GM19240 (cell line): ENCODE results near the gene PPP2R3A.
"Not testable (repeated sequence)": the region's sequence is repeated elsewhere in the genome, so short reads cannot be mapped to it uniquely, and the experiment has no call there.

Experiments used
- DNase-seq: peaks from one replicate; pipeline ENCODE4 v3.0.0; 2011; ENCODE audit warnings: low spot score; ENCODE audit not compliant: insufficient read length

The PPP2R3A gene

GRCh38 chr3:136083641-136084382, 118.3 kb downstream of the PPP2R3A start:
- DNase-seq: not testable (repeated sequence)

GRCh38 chr3:136085067-136085466, 119.5 kb downstream of the PPP2R3A start:
- DNase-seq: not testable (repeated sequence)

DNA sequence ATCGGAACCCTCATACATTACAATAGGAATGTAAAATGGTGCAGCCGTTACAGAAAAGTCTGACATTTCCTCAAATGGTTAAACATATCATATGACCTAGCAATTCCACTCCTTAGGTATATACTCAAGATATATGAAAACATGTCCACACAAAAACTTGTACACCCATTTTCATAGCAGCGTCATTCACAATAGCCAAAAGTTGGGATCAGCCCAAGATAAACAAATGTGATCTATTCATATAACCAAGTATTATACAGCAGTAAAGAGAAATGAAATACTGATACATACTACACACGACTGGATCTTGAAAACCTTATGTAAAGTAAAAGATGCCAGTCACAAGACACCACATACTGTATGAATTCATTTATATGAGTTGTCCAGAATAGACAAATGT, 128.2 kb downstream of the PPP2R3A start:
- no peak for DNase-seq

DNA sequence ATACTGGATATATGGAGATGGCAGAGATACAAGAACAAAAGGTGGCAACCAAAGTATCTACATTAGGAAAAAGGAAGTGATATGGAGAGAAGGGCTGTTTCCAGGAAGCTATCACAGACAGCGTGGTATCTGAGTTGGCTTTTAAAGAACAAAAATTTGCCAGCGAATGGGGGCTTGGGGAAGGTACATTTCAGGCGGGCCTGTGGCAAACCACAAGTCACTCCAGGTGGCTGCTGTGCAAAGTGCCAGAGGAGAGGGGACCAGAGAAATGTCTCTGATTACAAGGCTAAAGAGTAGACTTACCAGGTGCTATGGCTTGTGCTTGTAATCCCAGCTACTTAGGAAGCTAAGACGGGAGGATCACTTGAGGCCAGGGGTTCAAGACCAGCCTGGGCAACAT, 139.5 kb downstream of the PPP2R3A start:
- no peak for DNase-seq

GRCh38 chr3:136106101-136106500, 140.6 kb downstream of the PPP2R3A start:
- DNase-seq: no peak

DNA sequence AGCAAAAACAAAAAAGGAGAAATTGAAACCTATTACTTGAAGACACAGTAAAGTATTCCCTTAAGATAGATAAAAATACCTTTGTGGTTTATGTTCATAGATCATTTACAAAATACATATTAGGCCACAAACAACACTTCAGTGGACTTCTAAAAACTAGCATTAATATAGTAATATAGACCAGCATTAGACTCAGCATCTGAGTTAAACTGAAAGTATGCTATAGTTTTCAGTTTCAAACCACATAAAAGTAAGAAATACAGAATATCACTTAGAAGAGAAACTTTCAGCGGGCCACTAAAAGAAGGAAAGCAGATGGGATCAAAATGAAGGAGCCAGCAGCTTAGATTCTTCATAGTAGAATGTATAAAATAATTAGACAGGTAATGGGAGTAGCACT, 144.0 kb downstream of the PPP2R3A start:
- no peak for DNase-seq

DNA sequence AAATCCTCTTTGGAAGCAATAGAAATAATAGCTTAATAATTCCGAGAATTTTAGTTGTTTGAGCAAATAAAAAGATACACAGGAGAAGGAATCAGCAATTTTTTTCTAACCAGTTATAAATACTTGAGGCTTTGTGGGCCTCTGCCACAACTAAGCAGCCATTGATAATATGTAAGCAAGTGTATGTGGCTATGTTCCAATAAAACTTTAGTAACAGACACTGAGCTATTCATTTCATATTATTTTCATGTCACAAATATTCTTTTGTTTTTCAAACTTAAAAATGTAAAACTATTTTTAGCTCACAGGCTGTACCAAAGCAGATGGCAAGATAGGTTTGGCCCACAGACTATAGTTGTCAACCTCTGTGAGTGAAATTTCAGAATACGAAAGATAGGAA, 145.0 kb downstream of the PPP2R3A start:
- no peak for DNase-seq

GRCh38 chr3:136114421-136114820, 148.9 kb downstream of the PPP2R3A start:
- DNase-seq: no peak

- DNase-seq: not testable (repeated sequence)
Observed at GRCh38 chr3:136119332-136119731, 153.8 kb downstream of the PPP2R3A start.

DNA sequence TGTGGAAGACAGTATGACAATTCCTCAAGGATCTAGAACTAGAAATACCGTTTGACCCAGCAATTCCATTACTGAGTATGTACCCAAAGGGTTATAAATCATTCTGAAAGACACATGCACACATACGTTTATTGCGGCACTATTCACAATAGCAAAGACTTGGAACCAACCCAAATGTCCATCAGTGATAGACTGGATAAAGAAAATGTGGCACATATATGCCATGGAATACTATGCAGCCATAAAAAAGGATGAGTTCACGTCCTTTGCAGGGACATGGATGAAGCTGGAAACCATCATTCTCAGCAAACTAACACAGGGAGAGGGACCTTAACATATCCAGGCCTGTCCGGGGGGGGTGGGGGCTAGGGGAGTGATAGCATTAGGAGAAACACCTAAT, 154.3 kb downstream of the PPP2R3A start:
- DNase-seq: not testable (repeated sequence)

GRCh38 chr3:136120373-136121348, 155.1 kb downstream of the PPP2R3A start:
- no peak for DNase-seq

DNA sequence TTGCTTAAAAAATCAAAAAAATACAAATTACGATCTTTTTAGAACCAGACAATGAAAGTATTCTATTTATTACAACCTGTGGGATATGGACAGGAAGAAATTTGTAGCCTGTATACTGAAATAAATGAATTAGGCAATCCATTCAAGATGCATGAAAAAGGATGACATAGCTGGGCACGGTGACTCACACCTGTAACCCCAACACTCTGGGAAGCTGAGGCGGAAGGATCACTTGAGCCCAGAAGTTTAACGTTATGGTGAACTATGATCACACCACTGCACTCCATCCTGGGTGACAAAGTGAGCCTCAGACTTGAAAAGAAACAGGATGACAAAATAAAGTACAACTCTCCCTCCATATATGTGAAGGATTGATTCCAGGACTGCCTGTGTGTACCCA, 156.5 kb downstream of the PPP2R3A start:
- no peak for DNase-seq

DNA sequence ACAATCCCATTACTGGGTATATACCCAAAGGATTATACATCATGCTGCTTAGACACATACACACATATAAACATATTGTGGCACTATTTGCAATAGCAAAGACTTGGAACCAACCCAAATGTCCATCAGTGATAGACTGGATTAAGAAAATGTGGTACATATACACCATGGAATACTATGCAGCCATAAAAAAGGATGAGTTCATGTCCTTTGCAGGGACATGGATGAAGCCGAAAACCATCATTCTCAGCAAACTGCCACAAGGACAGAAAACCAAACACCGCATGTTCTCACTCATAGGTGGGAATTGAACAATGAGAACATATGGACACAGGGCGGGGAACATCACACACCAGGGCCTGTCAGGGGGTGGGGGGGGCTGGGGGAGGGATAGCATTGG, 166.1 kb downstream of the PPP2R3A start:
- DNase-seq: not testable (repeated sequence)

DNA sequence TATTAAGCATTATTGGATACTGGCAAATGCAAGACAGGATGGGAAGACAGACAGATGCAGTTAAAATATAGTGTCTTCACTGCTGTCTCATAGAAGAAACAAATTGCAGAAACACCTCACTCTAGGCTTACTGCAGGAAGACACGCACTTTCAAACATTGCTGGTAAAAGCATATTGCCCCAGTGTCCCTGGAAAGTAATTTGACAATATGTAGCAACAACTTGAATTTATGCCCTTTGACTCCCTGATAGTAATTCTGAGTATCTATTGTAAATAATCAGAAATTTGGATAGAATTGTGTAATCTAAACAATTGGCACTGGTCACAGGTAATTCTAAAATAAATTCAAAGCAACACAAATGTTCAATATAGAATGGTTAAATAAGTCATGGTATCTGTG, 168.6 kb downstream of the PPP2R3A start:
- no peak for DNase-seq

DNA sequence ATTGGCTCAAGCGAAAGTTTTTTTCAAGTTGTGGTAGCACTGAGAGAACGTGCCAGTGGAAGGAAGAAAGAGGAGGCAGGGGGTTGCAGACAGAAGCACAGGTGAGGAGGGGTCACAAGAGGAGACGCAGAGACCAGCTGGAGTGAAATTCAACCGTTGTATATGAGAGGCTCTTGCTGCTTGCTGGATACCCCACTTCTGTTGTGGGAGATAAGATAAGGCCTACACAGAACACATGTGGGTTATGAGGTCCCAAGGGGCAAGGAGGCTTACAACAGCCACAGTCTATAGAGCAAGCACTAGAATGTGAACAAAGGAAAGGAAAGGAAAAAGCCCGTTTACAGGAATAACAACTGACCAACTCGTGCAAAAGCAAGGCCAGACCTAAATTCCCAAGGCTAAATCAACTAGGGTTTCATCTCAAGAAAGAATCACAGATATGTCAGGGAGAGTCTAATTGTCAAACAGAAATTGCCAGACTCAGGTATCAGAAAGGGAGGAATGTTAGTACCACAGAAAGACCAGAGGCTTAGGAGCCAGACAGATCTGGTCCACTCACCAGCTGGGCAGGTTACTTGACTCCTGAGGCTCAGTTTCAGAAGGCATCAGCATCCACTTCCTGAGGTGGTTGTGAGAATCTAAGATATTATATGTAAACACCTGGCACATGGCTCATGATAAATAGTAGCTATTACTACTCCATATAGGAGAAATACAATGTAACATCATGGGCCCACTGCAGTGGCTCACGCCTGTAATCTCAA, 169.7 kb downstream of the PPP2R3A start:
- DNase-seq: no peak

GRCh38 chr3:136136454-136136853, 170.9 kb downstream of the PPP2R3A start:
- no peak for DNase-seq

GRCh38 chr3:136141291-136141785, 175.8 kb downstream of the PPP2R3A start:
- DNase-seq: no peak

- DNase-seq: no peak
Observed at GRCh38 chr3:136141891-136142290, 176.4 kb downstream of the PPP2R3A start.

- no peak for DNase-seq
Observed at GRCh38 chr3:136142592-136142991, 177.1 kb downstream of the PPP2R3A start.

DNA sequence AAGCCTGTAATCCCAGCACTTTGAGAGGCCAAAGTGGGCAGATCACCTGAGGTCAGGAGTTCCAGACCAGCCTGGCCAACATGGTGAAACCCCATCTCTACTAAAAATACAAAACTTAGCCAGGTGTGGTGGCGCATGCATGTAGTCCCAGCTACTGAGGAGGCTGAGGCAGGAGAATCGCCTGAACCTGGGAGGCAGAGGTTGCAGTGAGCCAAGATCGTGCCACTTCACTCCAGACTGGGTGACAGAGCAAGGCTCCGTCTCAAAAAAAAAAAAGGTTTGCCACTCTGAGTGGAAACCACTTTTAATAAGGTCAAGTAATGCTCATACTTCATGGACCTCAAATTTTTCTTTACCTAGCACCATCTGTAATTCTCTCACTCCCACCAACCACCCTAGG, 178.9 kb downstream of the PPP2R3A start:
- DNase-seq: not testable (repeated sequence)

GRCh38 chr3:136146981-136147729, 181.6 kb downstream of the PPP2R3A start:
- DNase-seq: no peak
